GM15510 (cell line): ENCODE measurements around the gene CD300C.

ENCODE experiments used
- POLR2A ChIP-seq: IDR thresholded peaks from 3 replicates; pipeline ENCODE4 v1.6.1; 2011; ENCODE audit warnings: borderline replicate concordance; ENCODE audit not compliant: insufficient read length; ENCODE audit errors: extremely low read depth

The CD300C gene

GRCh38 chr17:74526681-74527080 is 19.2 kb downstream of the CD300C start:
- TF ChIP-seq POLR2A = no peak

- TF ChIP-seq POLR2A = no peak
Observed at GRCh38 chr17:74525781-74526288, 20.1 kb downstream of the CD300C start.

- TF ChIP-seq POLR2A = no peak
Observed at GRCh38 chr17:74525465-74525725, 20.5 kb downstream of the CD300C start.

DNA sequence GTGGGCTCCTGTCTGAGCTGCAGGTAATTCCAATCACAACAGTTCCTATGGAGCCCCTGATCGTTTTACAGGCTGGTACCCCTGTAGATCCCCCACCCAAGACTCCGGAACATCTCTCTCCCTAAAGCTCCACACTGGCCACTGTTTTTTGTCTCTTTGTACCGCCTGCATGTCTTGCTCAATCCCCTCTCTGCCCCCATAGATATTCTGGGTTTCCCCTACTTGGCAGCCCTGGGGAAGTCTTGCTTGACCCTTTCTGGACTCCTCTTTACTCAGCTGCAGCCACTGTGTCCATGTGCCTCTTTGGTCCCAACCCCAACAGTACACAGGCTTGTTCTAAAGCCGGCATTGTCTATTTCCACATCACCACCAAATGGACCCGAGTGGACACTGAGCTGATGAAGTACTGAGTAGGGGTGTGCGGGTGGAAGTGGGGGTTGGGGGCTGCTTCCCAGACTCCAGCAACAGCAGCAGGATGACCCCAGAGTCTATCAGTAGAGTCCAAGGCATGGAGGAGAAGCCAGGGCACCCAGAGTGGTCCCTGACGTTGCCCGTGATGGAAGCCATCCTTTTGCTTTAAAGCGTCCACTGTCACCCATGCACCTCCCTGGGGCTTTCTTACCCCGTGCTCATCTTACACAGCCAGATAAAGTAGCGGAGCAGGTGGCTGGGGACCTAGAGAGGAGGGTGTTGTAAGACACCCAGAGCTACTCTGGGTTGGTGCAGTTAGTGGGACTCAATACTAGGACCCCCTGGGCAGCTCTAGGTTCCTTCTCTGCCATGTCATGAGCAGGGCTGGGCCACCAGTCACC is 21.1 kb downstream of the CD300C start:
- no peak for TF ChIP-seq POLR2A

- no peak for TF ChIP-seq POLR2A
Observed at GRCh38 chr17:74523308-74523707, 22.6 kb downstream of the CD300C start.

GRCh38 chr17:74522381-74523105 is 23.4 kb downstream of the CD300C start:
- no peak for TF ChIP-seq POLR2A

DNA sequence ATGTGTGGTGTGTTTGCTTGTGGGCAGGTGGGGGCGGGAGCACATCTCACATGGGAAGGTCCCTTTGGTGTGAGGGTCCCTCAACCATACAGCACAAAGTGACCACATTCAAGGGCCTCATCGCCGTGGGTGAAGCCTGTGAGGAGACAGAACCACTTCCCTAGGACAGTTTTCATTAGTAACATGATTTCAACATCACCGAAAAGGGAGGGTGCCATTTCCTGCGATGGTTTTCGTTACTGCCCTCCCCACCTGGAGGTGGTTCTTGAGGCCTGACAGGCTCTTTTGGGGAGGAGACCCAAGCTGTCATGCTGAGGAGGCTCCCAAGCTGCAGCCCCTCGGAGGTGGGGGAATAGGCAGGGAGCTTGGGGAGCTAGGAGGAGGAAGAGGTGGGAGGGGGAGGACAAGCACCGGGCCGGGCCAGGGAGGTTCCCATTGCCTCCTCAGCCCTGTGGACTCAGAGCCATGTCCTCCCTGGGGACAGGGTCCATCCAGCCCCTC is 24.2 kb downstream of the CD300C start:
- no peak for TF ChIP-seq POLR2A

GRCh38 chr17:74520790-74521480 is 25.0 kb downstream of the CD300C start:
- no peak for TF ChIP-seq POLR2A

GRCh38 chr17:74520016-74520434 is 25.9 kb downstream of the CD300C start:
- TF ChIP-seq POLR2A = no peak

- no peak for TF ChIP-seq POLR2A
Observed at GRCh38 chr17:74516561-74517328, 29.2 kb downstream of the CD300C start.

- no peak for TF ChIP-seq POLR2A
Observed at GRCh38 chr17:74515941-74516340, 30.0 kb downstream of the CD300C start.

DNA sequence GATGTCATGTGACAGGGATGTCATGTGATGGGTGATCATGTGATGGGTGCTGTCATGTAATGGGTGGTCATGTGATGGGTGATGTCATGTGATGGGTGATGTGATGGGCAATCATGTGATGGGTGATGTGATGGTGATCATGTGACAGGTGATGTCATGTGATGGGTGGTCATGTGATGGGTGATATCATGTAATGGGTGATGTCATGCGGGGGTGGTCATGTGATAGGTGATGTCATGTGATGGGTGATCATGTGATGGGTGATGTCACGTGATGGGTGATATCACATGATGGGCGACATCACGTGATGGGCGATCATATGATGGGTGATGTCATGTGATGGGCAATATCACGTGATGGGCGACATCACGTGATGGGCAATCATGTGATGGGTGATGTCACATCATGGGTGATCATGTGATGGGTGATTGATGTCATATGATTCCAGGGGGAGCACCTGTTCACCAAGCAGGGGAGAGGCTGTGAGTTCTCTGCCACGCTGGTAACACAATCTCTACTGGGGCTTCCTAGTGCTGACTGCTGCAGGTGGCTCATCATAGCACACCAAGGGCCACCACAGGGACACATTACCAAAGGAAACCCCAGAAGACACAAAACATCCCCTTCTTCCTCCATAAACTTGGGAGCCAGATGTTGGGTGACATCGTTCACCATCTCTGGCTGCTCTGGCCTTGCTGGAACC is 31.1 kb downstream of the CD300C start:
- TF ChIP-seq POLR2A = no peak

GRCh38 chr17:74513987-74514631 is 31.8 kb downstream of the CD300C start:
- TF ChIP-seq POLR2A = no peak
